Activated CD4-positive, CD25-positive, alpha-beta regulatory T cell treated with anti-CD3 and anti-CD28 coated beads, Interleukin-2, amount 50 U/mL, for 72 hours (primary cell): ENCODE data around the gene CLUH.
A peak's percentile ranks its signal among the peaks of the same experiment; 100 is the strongest.

Source experiments
- DNase-seq: peaks from one replicate; pipeline ENCODE4 v3.0.0; 2021

Gene CLUH

GRCh38 chr17:2719861-2720260 is 8.3 kb upstream of the CLUH start:
- DNase-seq, result no peak

GRCh38 chr17:2718150-2718938 is 6.8 kb upstream of the CLUH start:
- DNase-seq, result no peak

DNA sequence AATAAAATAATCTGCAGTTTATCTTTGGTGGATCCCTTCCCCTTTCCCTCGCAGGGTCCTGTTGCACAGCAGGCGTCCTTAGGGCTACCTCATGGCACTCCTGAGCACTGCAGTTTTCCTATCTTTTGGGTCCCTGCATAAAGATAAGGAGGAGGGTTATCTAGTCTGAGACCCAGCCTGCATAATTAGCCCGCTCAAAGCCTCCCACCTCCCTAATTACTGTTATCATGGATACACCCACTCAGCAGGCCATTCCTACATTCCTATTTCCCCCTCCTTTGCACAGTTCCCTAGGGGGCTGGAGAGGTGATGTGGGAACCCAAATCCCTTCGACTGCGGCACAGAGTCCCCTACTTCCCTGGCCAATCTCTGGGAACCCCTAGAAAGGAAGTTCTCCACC is 5.1 kb upstream of the CLUH start:
- no peak for DNase-seq

DNA sequence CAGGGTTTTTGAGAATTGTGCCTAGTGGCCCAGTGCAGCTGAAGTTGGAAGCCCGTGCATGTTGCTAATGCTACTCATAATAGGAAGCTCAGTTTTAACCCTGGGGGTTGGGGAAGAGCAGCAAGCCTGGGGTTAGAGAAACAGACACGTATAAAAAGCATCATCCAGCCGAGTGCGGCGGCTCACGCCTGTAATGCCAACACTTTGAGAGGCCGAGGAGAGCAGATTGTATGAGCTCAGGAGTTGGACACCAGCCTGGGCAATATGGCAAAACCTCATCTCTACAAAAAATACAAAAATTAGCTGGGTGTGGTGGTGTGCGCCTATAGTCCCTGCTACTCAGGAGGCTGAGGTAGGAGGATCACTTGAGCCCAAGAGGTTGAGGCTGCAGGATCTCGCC is 2.3 kb upstream of the CLUH start:
- no peak for DNase-seq

DNA sequence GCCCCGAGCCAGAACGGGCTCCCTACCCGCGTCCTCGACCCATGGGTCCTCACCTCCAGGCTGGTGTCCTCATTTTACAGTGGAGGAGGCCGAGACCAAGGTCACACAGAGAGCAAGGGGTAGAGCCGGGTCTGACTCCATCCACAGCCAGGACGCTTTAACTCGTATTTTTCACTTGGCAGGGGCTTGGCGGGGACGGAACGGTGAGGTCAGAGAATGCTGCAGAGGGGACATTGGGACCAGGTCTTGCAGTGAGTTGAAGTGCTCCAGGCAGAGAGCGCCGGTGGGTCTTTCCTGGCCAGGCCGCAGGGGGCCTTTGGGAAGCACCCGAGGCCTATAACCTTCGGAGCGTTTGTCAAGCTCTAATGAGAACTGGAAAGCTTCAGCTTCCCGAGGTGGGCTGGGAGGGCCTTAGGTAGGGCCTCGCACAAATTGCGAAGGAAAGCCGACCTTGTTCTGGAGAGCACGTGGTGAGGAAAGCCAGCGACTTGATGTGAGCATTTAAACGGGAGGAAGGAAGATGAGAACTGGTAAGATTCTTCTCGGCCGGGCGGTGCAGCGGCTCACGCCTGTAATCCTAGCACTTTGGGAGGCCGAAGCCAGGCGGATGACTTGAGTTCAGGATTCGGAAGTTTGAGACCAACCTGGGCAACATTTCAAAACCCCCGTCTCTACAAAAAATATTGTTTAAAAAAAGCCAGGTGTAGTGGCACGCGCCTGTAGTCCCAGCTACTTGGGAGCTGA is 908 bp upstream of the CLUH start:
- no peak for DNase-seq

DNA sequence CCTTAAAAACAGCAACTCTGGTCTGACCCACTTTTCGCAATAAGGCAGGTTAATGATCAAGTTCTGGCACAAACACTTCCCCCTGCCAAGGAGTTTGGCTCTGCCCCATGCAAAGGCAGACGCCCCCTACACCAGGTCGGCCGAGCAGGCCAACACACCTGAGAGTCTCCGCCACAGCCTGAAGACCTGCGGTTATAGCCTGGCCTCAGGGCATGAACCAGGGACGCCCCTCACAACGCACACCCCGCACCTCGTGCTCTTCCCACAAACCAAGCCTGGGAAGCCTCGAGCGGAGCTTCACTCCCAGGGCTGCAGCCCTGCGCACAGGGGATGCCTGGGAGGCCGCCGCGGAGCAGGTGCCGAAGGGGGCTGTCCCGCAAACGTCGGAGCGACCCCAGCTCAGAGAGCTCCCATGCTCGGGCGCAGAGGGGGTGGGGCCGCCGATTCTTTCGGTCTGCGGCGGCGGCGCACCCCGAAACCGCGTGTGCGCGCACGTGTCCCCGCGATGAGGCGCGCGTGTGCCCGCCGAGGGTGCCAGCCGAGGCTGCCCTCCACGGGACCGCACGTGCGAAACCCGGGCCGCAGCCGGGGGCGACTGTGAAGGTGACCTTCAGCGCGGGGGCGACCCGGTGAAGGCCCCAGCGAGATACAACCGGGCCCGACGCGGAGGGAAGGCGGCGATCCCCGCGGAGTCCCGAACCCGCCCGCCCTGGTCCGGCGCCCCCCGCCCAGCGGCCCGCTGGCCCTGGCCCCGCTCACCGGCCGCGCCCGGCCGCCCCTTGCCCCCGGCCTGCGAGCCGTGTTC is 559 bp downstream of the CLUH start:
- peak; percentile 51 for DNase-seq

GRCh38 chr17:2710071-2710802 is 1.3 kb downstream of the CLUH start:
- no peak for DNase-seq

DNA sequence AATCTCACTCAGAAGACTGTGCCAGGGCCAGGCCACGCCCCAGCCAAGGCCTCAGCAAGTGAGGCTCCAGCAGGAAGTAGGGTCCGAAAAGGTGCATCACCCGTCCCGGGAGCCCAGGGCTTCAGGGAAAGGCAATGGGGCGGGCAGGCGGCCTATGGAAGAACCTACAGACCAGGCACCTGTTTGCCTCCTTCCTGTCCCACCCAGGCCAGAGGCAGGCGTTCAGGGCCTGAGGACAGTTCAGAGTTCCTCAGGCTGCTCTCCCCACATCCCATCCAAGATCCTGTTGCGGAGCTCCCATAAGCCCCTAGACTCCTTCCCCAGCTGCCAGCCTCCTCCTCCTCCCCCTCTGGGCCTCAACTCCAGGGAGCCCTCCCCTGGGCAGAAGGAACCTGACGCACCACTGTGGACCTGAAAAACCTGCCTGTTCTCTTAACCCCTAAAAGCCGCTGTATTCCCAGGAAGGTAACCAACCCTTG is 2.3 kb downstream of the CLUH start:
- no peak for DNase-seq

- DNase-seq, result no peak
Measured at GRCh38 chr17:2708585-2709182, 2.9 kb downstream of the CLUH start.

DNA sequence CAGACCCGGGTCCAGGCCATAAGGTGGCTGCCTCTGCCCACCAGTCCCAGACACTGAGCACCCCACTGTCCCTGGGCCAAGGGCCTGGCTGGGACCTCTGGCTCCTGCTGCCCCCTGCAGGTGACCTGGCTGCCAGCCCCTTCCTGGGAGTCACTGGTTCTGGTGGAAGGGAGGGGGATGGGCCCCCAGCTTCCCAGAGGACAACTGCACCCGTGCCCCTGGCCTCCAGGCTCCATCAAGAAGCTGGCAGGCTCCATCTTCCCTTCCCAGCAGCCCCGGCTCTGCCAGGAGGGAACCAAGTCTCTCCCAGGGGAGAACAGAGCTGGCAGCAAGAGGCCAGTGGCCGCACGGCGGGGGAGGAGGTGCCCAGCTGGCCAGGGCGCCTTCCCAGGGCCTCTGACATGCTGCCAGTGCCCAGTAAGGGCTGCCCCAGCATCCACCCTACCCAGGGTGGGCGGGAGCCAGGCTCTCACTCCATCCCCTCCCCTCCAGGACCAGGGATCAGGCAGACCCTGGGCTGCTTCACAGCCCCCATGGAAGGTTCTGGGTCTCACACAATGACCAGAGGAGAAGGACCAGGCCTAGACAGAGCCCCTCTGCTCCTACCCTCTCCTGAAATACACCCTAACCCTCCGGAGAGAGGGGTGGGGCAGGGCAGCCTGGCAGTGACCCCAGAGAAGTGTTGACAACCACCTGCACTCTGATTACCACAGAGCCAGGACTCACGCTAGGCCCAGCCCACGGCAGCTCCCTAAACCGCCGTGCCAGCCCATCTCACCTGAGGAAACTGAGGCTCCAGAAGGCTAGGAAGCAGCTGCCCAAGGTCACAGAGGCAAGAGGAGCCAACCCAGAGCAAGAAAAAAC is 3.6 kb downstream of the CLUH start:
- no peak for DNase-seq

GRCh38 chr17:2706911-2707510 is 4.6 kb downstream of the CLUH start:
- DNase-seq, result no peak

DNA sequence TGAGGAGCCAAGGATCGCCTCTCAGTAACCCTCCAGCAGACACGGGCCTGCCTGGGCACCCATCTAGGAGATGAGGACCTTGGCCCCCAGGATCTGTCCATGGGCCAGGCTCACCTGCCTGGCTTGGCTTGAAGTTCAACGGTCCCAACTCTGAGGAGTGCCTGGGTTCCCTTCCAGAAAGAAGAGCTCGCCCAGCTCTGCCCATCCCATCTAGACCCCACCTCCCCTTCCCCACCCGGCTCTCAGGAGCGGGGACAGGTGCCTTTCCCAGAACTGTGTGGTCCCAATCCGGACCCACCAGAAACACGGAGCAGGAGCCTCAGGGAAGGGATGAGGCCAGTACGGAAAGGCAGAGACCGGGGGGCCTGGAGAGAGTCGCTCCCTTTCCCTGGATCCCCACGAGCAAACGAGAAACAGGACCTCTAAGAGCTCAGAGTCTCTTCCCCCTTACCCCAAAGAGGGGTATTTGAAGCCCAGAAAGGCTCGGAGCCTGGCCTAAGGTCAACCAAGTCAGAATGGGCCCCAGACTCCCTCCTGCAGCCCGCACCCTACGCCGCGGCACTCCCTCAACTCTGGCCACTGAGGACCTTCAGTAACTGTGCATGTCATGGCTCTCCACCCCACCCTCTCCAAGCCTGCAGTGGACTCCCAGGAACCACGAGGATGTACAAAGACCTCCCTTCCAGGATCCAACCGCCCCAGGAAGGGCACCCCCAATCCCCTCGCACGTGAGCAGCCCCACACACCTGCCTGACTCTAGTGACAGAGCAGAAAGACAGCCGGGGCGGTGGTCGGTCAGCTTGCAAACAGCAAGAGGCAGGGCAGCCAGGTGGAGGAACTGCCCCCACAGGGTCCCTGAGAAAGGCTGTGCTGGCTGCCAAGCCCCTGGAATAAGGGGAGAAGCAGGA is 5.4 kb downstream of the CLUH start:
- no peak for DNase-seq

- DNase-seq, result no peak
Measured at GRCh38 chr17:2705263-2705662, 6.3 kb downstream of the CLUH start.

DNA sequence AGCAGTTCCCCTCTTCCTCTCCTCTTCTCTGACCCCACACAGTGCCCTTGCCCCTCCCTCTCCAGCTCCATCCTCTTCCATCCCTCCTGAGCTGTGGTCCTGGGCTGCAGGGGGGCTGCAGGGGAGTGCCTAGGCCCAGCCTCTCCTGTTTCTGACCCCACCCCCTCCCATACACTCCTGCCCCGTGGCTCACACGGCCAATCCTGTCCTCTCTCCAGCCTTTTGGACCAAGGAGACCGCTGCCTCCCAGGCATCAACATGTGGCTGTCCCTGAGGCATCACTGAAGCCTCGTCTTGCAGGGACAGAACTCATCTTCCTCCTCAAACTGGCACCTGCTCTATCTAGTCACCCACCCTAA is 6.7 kb downstream of the CLUH start:
- no peak for DNase-seq

DNA sequence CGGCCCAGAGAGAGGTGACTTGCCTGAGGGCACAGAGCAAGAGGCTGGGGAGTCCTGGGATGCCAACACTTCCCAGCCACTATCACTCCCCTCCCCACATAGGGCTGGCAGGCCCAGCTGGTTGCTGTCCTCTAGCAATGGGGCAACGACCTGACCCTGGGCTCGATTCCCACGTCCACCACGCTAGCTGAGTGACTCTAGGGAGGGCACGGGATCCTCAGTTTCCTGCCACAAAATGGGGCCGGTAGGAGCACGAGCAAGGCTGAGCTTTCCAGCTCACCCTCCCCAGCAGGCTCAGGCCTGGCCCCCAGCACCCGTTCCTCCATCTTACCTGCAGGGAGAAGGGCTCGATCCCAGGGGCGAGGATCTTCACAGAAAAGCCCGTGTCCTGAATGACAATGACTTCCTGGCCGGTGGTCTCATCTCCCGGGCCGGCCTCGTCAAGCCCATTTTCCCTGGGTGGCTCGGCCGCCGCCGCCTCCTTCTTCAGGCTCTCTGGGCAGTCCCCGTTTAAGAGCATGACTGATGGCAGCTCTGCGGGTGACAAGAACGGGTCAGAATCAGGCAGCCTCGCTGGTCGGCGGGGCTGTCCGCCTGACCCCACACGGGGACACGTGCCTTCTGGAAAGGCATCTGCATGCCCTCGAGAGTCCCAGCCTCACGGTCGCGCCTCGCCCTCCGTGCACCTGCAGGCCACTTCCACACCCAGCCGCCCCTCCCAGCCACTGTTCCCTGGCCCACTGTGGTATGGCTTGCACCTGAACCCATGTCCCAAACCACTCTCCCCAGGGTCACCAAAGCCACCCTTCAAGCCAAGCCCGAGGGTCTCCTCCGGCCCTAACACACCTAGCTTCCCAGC is 7.3 kb downstream of the CLUH start:
- DNase-seq, result no peak

DNA sequence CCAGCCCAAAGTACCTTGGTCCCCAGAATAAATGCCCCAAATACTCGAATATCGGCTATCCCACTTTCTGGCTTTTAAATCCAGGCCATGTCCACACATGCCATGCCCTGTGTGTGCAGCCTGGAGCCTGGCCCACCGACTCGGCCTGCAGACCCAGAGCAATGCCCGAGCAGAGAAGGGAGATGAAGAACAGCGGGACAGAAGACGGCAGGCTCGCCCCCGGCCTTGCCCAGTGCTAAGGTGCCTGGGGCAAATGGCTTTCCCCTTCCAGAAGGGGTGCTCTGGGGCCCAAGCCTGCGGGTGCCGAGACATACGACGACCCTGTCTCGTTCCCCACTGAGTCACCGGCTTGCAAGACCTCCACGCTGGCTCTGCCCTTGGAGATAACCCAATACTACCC is 8.0 kb downstream of the CLUH start:
- DNase-seq, result no peak

DNA sequence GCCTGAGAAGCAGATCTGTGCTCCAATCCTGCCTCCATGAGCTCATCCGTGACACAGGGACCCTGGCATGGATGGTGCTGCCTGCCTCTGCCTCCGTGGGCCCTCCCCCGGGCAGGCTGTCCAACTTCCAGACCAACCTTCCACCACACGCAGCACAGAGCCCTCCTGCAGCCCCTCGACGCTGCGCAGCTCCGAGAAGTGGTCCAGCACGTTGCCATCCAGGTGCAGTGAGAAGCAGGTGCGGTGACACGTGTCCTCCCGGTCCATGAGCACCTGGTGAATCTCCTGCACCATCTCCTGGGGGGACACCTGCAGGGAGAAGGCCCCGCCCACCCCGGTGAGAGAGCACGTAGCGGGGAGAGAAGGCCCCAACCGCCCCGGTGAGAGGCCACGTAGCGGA is 8.4 kb downstream of the CLUH start:
- no peak for DNase-seq

GRCh38 chr17:2701996-2702741 is 9.4 kb downstream of the CLUH start:
- no peak for DNase-seq
